Stomach (tissue), 9 donors: ENCODE data around the gene WDR17. TPM values are rescaled to one million over a fixed set of nuclear protein-coding genes. Genes with fewer than 3 reads are reported as not detected.

Experiments
- DNase-seq, 2 donors: peaks; one replicate each; pipeline versions ENCODE4 v3.0.0 to v3.0.0-alpha.2; 2013 to 2019
- H3K27ac ChIP-seq, 5 donors: fragments of 200-600 bp in 4 of 5; sonication (generic) in 4 of 5; one replicate each; pipeline ENCODE4 v1.5.1; 2013 to 2019; ENCODE audit warnings: mild to moderate bottlenecking in 1 of 5, moderate library complexity in 1 of 5
- H3K27me3 ChIP-seq, 3 donors: fragments of 200-600 bp; sonication (generic); one replicate each; pipeline ENCODE4 v1.5.1; 2017 to 2019; ENCODE audit warnings: mixed run types in 1 of 3
- H3K36me3 ChIP-seq, 4 donors: fragments of 200-600 bp; sonication (generic); 1 replicate in 3 of 4; 2 replicates in 1 of 4; pipeline ENCODE4 v1.5.1; 2016 to 2019
- H3K4me1 ChIP-seq, 4 donors: fragments of 200-600 bp; sonication (generic); one replicate each; pipeline ENCODE4 v1.5.1; 2016 to 2019
- H3K4me3 ChIP-seq, 4 donors: fragments of 200-600 bp; sonication (generic) in 3 of 4; one replicate each; pipeline ENCODE4 v1.5.1; 2016 to 2019; ENCODE audit warnings: mild to moderate bottlenecking in 1 of 4
- H3K9me3 ChIP-seq, 4 donors: fragments of 200-600 bp; sonication (generic); one replicate each; pipeline ENCODE4 v1.5.1; 2016 to 2019
- CTCF ChIP-seq, 7 experiments: fragments of 450-650 bp in 4 of 7; fragments of 200-600 bp in 3 of 7; sonication (generic) in 3 of 7; IDR thresholded peaks; one replicate each; pipeline ENCODE4 v1.5.1; 2016 to 2019; ENCODE audit warnings: antibody characterized with exemption in 7 of 7, control low read depth in 2 of 7, mild to moderate bottlenecking in 1 of 7
- EP300 ChIP-seq: sonication (generic); formaldehyde crosslinking; IDR thresholded peaks from one replicate; pipeline ENCODE4 v1.6.1; 2017; ENCODE audit warnings: antibody characterized with exemption
- POLR2A ChIP-seq, 4 donors: fragments of 450-650 bp; IDR thresholded peaks; one replicate each; pipeline ENCODE4 v1.6.1; 2016; ENCODE audit warnings: antibody characterized with exemption in 4 of 4, control low read depth in 2 of 4, mild to moderate bottlenecking in 1 of 4, moderate library complexity in 1 of 4
- POLR2AphosphoS5 ChIP-seq, 3 donors: sonication (generic); formaldehyde crosslinking; IDR thresholded peaks; one replicate each; pipeline ENCODE4 v1.6.1; 2016; ENCODE audit warnings: antibody characterized with exemption in 3 of 3
- WGBS, 5 donors: extraction: QIAGEN DNeasy Blood & Tissue Kit in 3 of 5; methylation state at CpG; one replicate each; pipeline versions ENCODE4 v1.1.5 to v1.1.7; 2013 to 2018; 5-methylcytosine and 5-hydroxymethylcytosine counted together
- intact Hi-C: fragments of 100-400 bp; cut with DNase I; formaldehyde crosslinking; loops from one replicate; pipeline ENCODE4 v1.15.1; 2023; ENCODE audit warnings: low total_unique reads
- polyA plus RNA-seq, 3 donors: library from polyadenylated mRNA; stranded (reverse); fragments of 200-250 nt; gene quantifications; one replicate each; pipeline ENCODE4 v1.2.3, GENCODE V29; 2013
- total RNA-seq, 5 donors: library from RNA; depleted of rRNA; stranded (reverse); fragments of >200 nt; gene quantifications; one replicate each; pipeline versions ENCODE4 v1.1.0 to v1.2.3, GENCODE V29; 2014 to 2016
- donor health status: healthy with polysubstance abuse.
- donor health status: Bipolar disorder and iron deficiency.
- donor health status: healthy.

The WDR17 gene
- total and polyA plus RNA-seq, 8 donors, result 0.31 to 6.6 (median 1.8) TPM; not detected in 1

DNA sequence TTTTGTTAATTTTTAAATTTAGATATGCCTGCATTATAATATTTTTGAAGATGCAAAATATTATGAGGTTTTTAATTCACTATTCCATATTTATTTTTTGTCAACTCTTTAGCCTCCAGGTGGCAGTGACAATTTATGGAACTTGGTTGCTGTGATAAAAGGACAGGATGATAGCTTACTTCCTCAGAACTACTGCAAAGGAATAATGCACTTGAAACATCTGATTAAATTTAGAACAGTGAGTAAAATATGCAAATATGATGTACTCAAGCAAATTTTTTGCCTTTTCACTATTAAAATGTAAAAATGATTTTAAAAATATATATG, 84.7 kb downstream of the WDR17 start:
- H3K27ac ChIP-seq, result no peak overlapping the region
- TF ChIP-seq CTCF (IDR thresholded peaks at IDR 0.05), result peak in 3 of 7 experiments; percentile 24 to 42 (median 39)
- TF ChIP-seq POLR2AphosphoS5 (IDR thresholded peaks at IDR 0.05), result no peak
- DNase-seq, result peak in 1 of 2 donors; percentile 44
- intact Hi-C loops, result no loop called here
- H3K4me1 ChIP-seq, result peaks cover 0 to 9% (median 0%) of the 10 kb centered on the region in 4 donors
- H3K27me3 ChIP-seq, result no peaks in the 10 kb centered on the region
- H3K36me3 ChIP-seq, result no peaks in the 10 kb centered on the region
- no peaks in the 10 kb centered on the region for H3K9me3 ChIP-seq
- no peak overlapping the region for H3K4me3 ChIP-seq

DNA sequence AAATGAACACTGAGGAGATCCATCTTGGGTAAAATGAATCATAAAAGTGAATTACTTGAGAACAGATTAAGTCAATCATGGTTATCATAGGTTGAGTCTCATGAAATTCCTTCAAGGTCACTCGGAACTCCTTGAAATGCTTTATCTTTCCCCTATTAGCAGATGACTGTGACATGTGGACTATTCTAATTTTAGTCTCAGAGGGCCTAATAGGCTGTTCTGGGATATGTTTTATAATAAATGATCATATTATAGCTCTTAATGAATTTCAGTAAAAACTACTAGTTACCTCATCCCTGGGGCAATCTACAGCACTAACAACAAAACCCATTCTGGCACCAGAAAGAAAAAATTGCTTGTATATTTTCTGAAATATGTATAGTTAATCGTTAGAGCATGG, 85.1 kb downstream of the WDR17 start:
- peak overlapping the region in 1 of 5 donors; percentile 22 for H3K27ac ChIP-seq
- no peaks in the 10 kb centered on the region for H3K36me3 ChIP-seq
- 62 to 80% (median 78%) methylated on average over 2 of the region's 2 CpGs for WGBS, 5 donors
- DNase-seq, result no peak
- no peaks in the 10 kb centered on the region for H3K27me3 ChIP-seq
- peaks cover 0 to 9% (median 0%) of the 10 kb centered on the region in 4 donors for H3K4me1 ChIP-seq
- H3K4me3 ChIP-seq, result no peak overlapping the region
- no peaks in the 10 kb centered on the region for H3K9me3 ChIP-seq
- TF ChIP-seq POLR2AphosphoS5 (IDR thresholded peaks at IDR 0.05) (no peak), CTCF (IDR thresholded peaks at IDR 0.05) (no peak), EP300 (no peak), POLR2A (IDR thresholded peaks at IDR 0.05) (no peak)
- intact Hi-C loops, result no loop called here

DNA sequence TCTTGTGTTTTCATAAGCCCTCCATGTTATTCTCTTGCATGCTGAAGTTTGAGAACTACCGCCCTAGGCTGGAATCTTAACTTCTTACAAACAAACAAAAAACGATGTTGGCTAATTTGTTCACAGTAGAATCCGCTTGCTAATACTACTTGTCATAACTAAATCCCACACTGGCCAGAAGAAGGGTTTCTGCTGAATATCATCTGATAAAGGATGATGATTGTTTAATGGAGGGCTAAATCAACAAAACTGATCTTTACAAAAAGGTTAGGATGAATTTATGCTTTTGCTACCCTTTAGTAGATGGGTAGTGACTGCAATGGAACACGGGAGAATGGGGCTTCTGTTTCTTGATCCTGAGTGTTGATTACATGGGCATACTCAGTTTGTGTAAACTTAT, 87.5 kb downstream of the WDR17 start:
- WGBS, 5 donors, result 60 to 70% (median 66%) methylated on average over 4 of the region's 4 CpGs
- H3K4me3 ChIP-seq, result no peak overlapping the region
- intact Hi-C loops, result no loop called here
- H3K27me3 ChIP-seq, result no peaks in the 10 kb centered on the region
- H3K36me3 ChIP-seq, result no peaks in the 10 kb centered on the region
- H3K9me3 ChIP-seq, result no peaks in the 10 kb centered on the region
- no peak for TF ChIP-seq EP300
- no peak for TF ChIP-seq POLR2AphosphoS5 (IDR thresholded peaks at IDR 0.05)
- TF ChIP-seq POLR2A (IDR thresholded peaks at IDR 0.05), result no peak
- H3K4me1 ChIP-seq, result peaks cover 0 to 9% (median 0%) of the 10 kb centered on the region in 4 donors
- peak in 1 of 2 donors; percentile 9 for DNase-seq
- peak overlapping the region in 1 of 5 donors; percentile 7 for H3K27ac ChIP-seq

GRCh38 chr4:176156656-176157055, 91.0 kb downstream of the WDR17 start:
- DNase-seq, result no peak
- Histone ChIP-seq H3K36me3 (peaks cover 0 to 5% (median 0%) of the 10 kb centered on the region in 4 donors), H3K4me1 (peaks cover 0 to 9% (median 0%) of the 10 kb centered on the region in 4 donors), H3K4me3 (no peak overlapping the region), H3K9me3 (no peaks in the 10 kb centered on the region), H3K27me3 (no peaks in the 10 kb centered on the region), H3K27ac (no peak overlapping the region)
- TF ChIP-seq EP300 (no peak), POLR2AphosphoS5 (IDR thresholded peaks at IDR 0.05) (no peak), CTCF (IDR thresholded peaks at IDR 0.05) (no peak), POLR2A (IDR thresholded peaks at IDR 0.05) (no peak)
- WGBS, 5 donors, result 93 to 97% (median 95%) methylated on average over 5 of the region's 5 CpGs
- intact Hi-C loops, result no loop called here

- DNase-seq, result no peak
- intact Hi-C loops, result no loop called here
- WGBS, 5 donors, result 94 to 99% (median 96%) methylated on average over 3 of the region's 3 CpGs
- no peak for TF ChIP-seq CTCF (IDR thresholded peaks at IDR 0.05)
- no peak for TF ChIP-seq EP300
- TF ChIP-seq POLR2AphosphoS5 (IDR thresholded peaks at IDR 0.05), result no peak
- no peak for TF ChIP-seq POLR2A (IDR thresholded peaks at IDR 0.05)
- no peaks in the 10 kb centered on the region for H3K27me3 ChIP-seq
- no peaks in the 10 kb centered on the region for H3K9me3 ChIP-seq
- no peak overlapping the region for H3K27ac ChIP-seq
- no peaks in the 10 kb centered on the region for H3K4me1 ChIP-seq
- H3K36me3 ChIP-seq, result peaks cover 0 to 5% (median 0%) of the 10 kb centered on the region in 4 donors
- no peak overlapping the region for H3K4me3 ChIP-seq
These were observed 97.4 kb downstream of the WDR17 start for GRCh38 chr4:176163041-176163440.
